Neural cell (in vitro differentiated cells): ENCODE data around the gene C1QB.

Experiments used
- CTCF ChIP-seq: fragments of 450-650 bp; IDR thresholded peaks from 2 replicates; pipeline ENCODE4 v1.5.1; 2014; ENCODE audit warnings: antibody characterized with exemption, mild to moderate bottlenecking, moderate library complexity; ENCODE audit not compliant: poor library complexity, severe bottlenecking
- MXI1 ChIP-seq: fragments of 450-650 bp; conservative IDR thresholded peaks from 2 replicates; pipeline ENCODE4 v1.6.1; 2014; ENCODE audit warnings: antibody characterized with exemption, mild to moderate bottlenecking; ENCODE audit not compliant: poor library complexity, severe bottlenecking
- POLR2AphosphoS5 ChIP-seq: IDR thresholded peaks from 2 replicates; pipeline ENCODE4 v1.6.1; 2012

GRCh38 chr1:22709891-22710700 is 57.1 kb downstream of the C1QB start:
- TF ChIP-seq CTCF (no peak), MXI1 (peak; percentile 20), POLR2AphosphoS5 (peak; percentile 64)
